Tibial nerve (tissue), 4 donors: ENCODE results near the gene PRKG1.

Experiments used
- EP300 ChIP-seq, 2 donors: sonication (generic); formaldehyde crosslinking; IDR thresholded peaks; one replicate each; pipeline ENCODE4 v1.6.1; 2017; ENCODE audit warnings: antibody characterized with exemption in 2 of 2, mild to moderate bottlenecking in 1 of 2
- POLR2A ChIP-seq, 2 donors: fragments of 450-650 bp; IDR thresholded peaks; one replicate each; pipeline ENCODE4 v1.6.1; 2017; ENCODE audit warnings: antibody characterized with exemption in 2 of 2, mild to moderate bottlenecking in 2 of 2, moderate library complexity in 2 of 2
- TF ChIP-seq, protein P1 (sequence below), 5 experiments: fragments of 200-600 bp in 3 of 5; fragments of 450-650 bp in 2 of 5; sonication (generic) in 3 of 5; IDR thresholded peaks; one replicate each; pipeline ENCODE4 v1.5.1; 2016 to 2019; ENCODE audit warnings: antibody characterized with exemption in 5 of 5, mild to moderate bottlenecking in 3 of 5, moderate library complexity in 2 of 5

DNA sequence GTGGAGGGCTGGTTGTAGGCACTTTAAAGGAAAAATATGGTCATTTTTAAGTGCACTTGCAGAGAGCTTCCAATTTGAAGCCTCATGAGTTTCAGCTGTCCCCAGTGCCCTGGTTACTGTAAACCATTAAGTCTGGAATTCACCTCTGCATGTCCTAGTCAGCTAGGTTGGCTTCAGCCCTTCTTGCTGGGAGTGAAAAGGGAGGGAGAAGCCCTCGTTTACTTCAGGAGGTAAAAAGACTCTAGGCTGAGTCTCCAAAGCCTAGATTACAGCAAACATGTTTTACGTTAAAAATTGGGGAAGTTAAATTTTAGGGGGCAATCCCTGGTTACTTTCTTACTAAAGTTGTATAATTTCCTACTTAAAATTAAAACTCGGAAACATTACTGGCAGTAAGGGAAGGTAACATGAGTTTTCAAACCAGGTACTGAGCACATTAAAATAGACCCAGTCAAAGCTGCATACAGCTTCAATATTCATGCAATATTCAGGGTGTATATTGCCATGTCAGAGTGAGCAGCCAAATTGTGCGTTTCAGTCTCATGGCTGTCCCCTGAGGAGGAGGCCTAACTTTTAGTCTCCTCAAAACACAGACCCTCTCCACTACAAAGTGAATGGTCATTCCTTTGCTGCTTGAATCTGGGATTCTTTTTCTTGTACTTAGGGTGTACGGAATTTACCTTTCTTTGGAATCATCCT lies 156.7 kb downstream of the PRKG1 start:
- TF ChIP-seq, protein P1, sequence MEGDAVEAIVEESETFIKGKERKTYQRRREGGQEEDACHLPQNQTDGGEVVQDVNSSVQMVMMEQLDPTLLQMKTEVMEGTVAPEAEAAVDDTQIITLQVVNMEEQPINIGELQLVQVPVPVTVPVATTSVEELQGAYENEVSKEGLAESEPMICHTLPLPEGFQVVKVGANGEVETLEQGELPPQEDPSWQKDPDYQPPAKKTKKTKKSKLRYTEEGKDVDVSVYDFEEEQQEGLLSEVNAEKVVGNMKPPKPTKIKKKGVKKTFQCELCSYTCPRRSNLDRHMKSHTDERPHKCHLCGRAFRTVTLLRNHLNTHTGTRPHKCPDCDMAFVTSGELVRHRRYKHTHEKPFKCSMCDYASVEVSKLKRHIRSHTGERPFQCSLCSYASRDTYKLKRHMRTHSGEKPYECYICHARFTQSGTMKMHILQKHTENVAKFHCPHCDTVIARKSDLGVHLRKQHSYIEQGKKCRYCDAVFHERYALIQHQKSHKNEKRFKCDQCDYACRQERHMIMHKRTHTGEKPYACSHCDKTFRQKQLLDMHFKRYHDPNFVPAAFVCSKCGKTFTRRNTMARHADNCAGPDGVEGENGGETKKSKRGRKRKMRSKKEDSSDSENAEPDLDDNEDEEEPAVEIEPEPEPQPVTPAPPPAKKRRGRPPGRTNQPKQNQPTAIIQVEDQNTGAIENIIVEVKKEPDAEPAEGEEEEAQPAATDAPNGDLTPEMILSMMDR (IDR thresholded peaks at IDR 0.05) = no peak
- no peak for TF ChIP-seq POLR2A (IDR thresholded peaks at IDR 0.05)
- no peak for TF ChIP-seq EP300 (IDR thresholded peaks at IDR 0.05)
